Suprapubic skin (tissue), 4 donors: Measurements from ENCODE around the gene RPS6KA5.

Source experiments
- EP300 ChIP-seq: sonication (generic); formaldehyde crosslinking; IDR thresholded peaks from one replicate; pipeline ENCODE4 v1.6.1; 2017; ENCODE audit warnings: antibody characterized with exemption
- POLR2A ChIP-seq, 2 donors: fragments of 450-650 bp; IDR thresholded peaks; one replicate each; pipeline ENCODE4 v1.6.1; 2017; ENCODE audit warnings: antibody characterized with exemption in 2 of 2, mild to moderate bottlenecking in 2 of 2, moderate library complexity in 2 of 2
- POLR2AphosphoS5 ChIP-seq, 3 donors: sonication (generic); formaldehyde crosslinking; IDR thresholded peaks; one replicate each; pipeline ENCODE4 v1.6.1; 2017; ENCODE audit warnings: antibody characterized with exemption in 3 of 3
- TF ChIP-seq, protein P1 (sequence below), 2 donors: fragments of 200-600 bp in 1 of 2; fragments of 450-650 bp in 1 of 2; sonication (generic) in 1 of 2; IDR thresholded peaks; one replicate each; pipeline ENCODE4 v1.5.1; 2016 to 2019; ENCODE audit warnings: antibody characterized with exemption in 2 of 2, mild to moderate bottlenecking in 1 of 2, moderate library complexity in 1 of 2

DNA sequence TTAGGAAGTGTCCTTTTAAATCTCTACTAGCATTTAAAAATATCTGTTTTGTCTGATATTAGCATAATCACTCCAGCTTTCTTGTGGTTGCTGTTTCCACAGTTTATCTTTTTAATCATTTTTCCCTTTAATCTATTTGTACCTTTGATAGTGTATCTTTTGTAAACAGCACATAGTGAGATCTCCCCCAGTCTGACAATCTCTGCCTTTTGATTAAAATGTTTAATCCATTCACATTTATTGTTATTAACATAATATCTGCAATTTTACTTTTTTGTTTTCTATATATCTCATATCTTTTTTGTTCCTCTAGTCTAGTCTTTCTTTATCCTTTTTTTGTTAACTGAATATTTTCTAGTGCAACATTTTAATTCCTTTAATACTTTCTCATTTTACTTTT is 104.2 kb downstream of the RPS6KA5 start:
- TF ChIP-seq, protein P1, sequence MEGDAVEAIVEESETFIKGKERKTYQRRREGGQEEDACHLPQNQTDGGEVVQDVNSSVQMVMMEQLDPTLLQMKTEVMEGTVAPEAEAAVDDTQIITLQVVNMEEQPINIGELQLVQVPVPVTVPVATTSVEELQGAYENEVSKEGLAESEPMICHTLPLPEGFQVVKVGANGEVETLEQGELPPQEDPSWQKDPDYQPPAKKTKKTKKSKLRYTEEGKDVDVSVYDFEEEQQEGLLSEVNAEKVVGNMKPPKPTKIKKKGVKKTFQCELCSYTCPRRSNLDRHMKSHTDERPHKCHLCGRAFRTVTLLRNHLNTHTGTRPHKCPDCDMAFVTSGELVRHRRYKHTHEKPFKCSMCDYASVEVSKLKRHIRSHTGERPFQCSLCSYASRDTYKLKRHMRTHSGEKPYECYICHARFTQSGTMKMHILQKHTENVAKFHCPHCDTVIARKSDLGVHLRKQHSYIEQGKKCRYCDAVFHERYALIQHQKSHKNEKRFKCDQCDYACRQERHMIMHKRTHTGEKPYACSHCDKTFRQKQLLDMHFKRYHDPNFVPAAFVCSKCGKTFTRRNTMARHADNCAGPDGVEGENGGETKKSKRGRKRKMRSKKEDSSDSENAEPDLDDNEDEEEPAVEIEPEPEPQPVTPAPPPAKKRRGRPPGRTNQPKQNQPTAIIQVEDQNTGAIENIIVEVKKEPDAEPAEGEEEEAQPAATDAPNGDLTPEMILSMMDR (IDR thresholded peaks at IDR 0.05), result no peak
- TF ChIP-seq POLR2A (IDR thresholded peaks at IDR 0.05) (no peak), EP300 (no peak), POLR2AphosphoS5 (IDR thresholded peaks at IDR 0.05) (no peak)
